Endodermal cell (in vitro differentiated cells): ENCODE data around the gene MYH16. TPM values are rescaled to one million over a fixed set of nuclear protein-coding genes. Genes with fewer than 3 reads are reported as not detected.
"Not testable (repeated sequence)": the region's sequence is repeated elsewhere in the genome, so short reads cannot be mapped to it uniquely, and the experiment has no call there.

Source experiments
- DNase-seq: peaks from one replicate; pipeline ENCODE4 v3.0.0-alpha.2; 2017
- H3K27ac ChIP-seq: 2 replicates; pipeline ENCODE4 v1.5.1; 2013; ENCODE audit warnings: mild to moderate bottlenecking, low read depth, low read length, moderate library complexity
- H3K27me3 ChIP-seq: 2 replicates; pipeline ENCODE4 v1.6.1; 2013; ENCODE audit warnings: mild to moderate bottlenecking, low read length, moderate library complexity; ENCODE audit not compliant: insufficient read depth, control insufficient read depth, poor library complexity, severe bottlenecking
- H3K36me3 ChIP-seq: 2 replicates; pipeline ENCODE4 v1.7.0; 2013; ENCODE audit warnings: mild to moderate bottlenecking, low read length, moderate library complexity; ENCODE audit not compliant: control insufficient read depth, insufficient read depth
- H3K4me1 ChIP-seq: one replicate; pipeline ENCODE4 v1.7.0; 2013; ENCODE audit warnings: low read length; ENCODE audit not compliant: control insufficient read depth, insufficient read depth
- H3K4me3 ChIP-seq: 2 replicates; pipeline ENCODE4 v1.5.1; 2013; ENCODE audit warnings: mild to moderate bottlenecking, low read length, moderate library complexity
- H3K9ac ChIP-seq: 2 replicates; pipeline ENCODE4 v1.6.1; 2013; ENCODE audit warnings: mild to moderate bottlenecking, low read length, moderate library complexity; ENCODE audit not compliant: poor library complexity, severe bottlenecking; ENCODE audit errors: extremely low read depth
- H3K9me3 ChIP-seq: 2 replicates; pipeline ENCODE4 v1.6.1; 2013; ENCODE audit warnings: mild to moderate bottlenecking, low read length, moderate library complexity; ENCODE audit not compliant: control insufficient read depth
- H3K27ac Mint-ChIP-seq: 2 replicates; pipeline ENCODE4 v1.8.0; 2020; ENCODE audit warnings: mixed read lengths
- H3K27me3 Mint-ChIP-seq: 2 replicates; pipeline ENCODE4 v1.8.0; 2021; ENCODE audit warnings: mild to moderate bottlenecking, mixed read lengths; ENCODE audit not compliant: insufficient read depth
- H3K36me3 Mint-ChIP-seq: 2 replicates; pipeline ENCODE4 v1.8.0; 2020; ENCODE audit warnings: low read depth, mixed read lengths
- H3K4me1 Mint-ChIP-seq: 2 replicates; pipeline ENCODE4 v1.8.0; 2020; ENCODE audit warnings: mixed read lengths
- H3K4me3 Mint-ChIP-seq: 2 replicates; pipeline ENCODE4 v1.8.0; 2020; ENCODE audit warnings: mild to moderate bottlenecking, moderate library complexity, mixed read lengths
- H3K9me3 Mint-ChIP-seq: 2 replicates; pipeline ENCODE4 v1.8.0; 2020; ENCODE audit warnings: mild to moderate bottlenecking, mixed read lengths
- CTCF ChIP-seq: fragments of 200-600 bp; sonication (generic); conservative IDR thresholded peaks from 2 replicates; pipeline ENCODE4 v1.5.0; 2021; ENCODE audit warnings: antibody characterized with exemption, mild to moderate bottlenecking
- WGBS, 2 experiments: methylation state at CpG; one replicate each; pipeline versions ENCODE4 v1.1.5 to v1.1.7; 2013; ENCODE audit warnings: missing lambda C conversion rate in 2 of 2, mixed read lengths in 1 of 2; ENCODE audit not compliant: insufficient coverage in 1 of 2, insufficient read length in 1 of 2; 5-methylcytosine and 5-hydroxymethylcytosine counted together
- total RNA-seq, 2 donors: library from RNA; stranded (reverse); fragmentation: NEBNext Ultra II Directional in 1 of 2; extraction: Animal tissue kit (Norgen Biotek cat#: 25700) in 1 of 2; gene quantifications; 2 replicates in 1 of 2; 3 replicates in 1 of 2; pipeline ENCODE4 v1.2.1, GENCODE V29; 2021

The MYH16 gene
- total RNA-seq, 2 donors from 2014 or later: not detected

- no peak for DNase-seq
- H3K4me1 ChIP-seq: peaks cover 4% of the 10 kb centered on the region
- WGBS, 2 experiments: 91% methylated on average over 1 of the region's 1 CpG; no CpG with 5 or more reads in 1 of the 2 experiments
- Mint-ChIP-seq H3K27me3 (no peaks in the 10 kb centered on the region), H3K36me3 (peaks cover 3% of the 10 kb centered on the region), H3K4me3 (no peak overlapping the region), H3K27ac (peak overlapping the region; percentile 52), H3K4me1 (peaks cover 11% of the 10 kb centered on the region), H3K9me3 (peaks cover 9% of the 10 kb centered on the region)
- no peak overlapping the region for H3K4me3 ChIP-seq
- no peak overlapping the region for H3K9ac ChIP-seq
- no peaks in the 10 kb centered on the region for H3K36me3 ChIP-seq
- H3K27ac ChIP-seq: no peak overlapping the region
- peaks cover 8% of the 10 kb centered on the region for H3K9me3 ChIP-seq
- peak; percentile 6 for TF ChIP-seq CTCF
- no peaks in the 10 kb centered on the region for H3K27me3 ChIP-seq
These were observed 40.5 kb downstream of the MYH16 start for GRCh38 chr7:99313204-99313573.

DNA sequence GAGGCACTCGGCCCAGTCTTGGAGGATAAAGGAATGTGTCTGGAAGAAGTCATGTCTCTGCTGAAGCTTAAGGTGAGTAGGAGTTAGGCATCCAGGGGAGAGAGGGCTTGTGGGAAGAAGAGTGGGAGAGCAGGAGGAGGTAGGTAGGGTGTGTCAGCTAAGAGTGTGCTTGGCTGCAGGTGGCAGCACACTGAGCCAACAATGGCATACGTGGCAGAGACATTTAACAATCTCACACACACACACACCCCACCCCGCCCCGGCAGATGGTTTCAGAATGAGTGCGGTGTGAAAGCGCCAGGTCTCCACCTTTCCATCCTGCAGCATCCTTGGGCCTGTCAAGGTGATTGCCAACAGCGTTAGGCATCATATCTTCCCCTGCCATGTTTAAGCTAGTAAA lies 41.9 kb downstream of the MYH16 start:
- no peaks in the 10 kb centered on the region for H3K27me3 ChIP-seq
- Mint-ChIP-seq H3K9me3 (peaks cover 8% of the 10 kb centered on the region), H3K36me3 (peaks cover 3% of the 10 kb centered on the region), H3K4me1 (peaks cover 14% of the 10 kb centered on the region), H3K27me3 (no peaks in the 10 kb centered on the region), H3K27ac (peak overlapping the region; percentile 11), H3K4me3 (no peak overlapping the region)
- no peak for TF ChIP-seq CTCF
- 92 to 94% methylated on average over 5 to 7 of the region's 7 CpGs for WGBS, 2 experiments
- no peak overlapping the region for H3K4me3 ChIP-seq
- H3K36me3 ChIP-seq: no peaks in the 10 kb centered on the region
- no peak overlapping the region for H3K27ac ChIP-seq
- no peak for DNase-seq
- peaks cover 8% of the 10 kb centered on the region for H3K9me3 ChIP-seq
- no peak overlapping the region for H3K9ac ChIP-seq
- peaks cover 4% of the 10 kb centered on the region for H3K4me1 ChIP-seq

GRCh38 chr7:99320371-99320770 lies 47.7 kb downstream of the MYH16 start:
- peak overlapping the region; percentile 42 for H3K27ac Mint-ChIP-seq

GRCh38 chr7:99322659-99323058 lies 50.0 kb downstream of the MYH16 start:
- not testable (repeated sequence) for H3K4me1 ChIP-seq, H3K9ac ChIP-seq, H3K9me3 Mint-ChIP-seq, H3K4me3 Mint-ChIP-seq, H3K36me3 Mint-ChIP-seq, H3K27ac ChIP-seq, H3K9me3 ChIP-seq, H3K4me3 ChIP-seq, DNase-seq, H3K36me3 ChIP-seq, H3K27ac Mint-ChIP-seq, H3K27me3 Mint-ChIP-seq, H3K27me3 ChIP-seq
- peaks cover 34% of the 10 kb centered on the region for H3K4me1 Mint-ChIP-seq
- 95 to 97% methylated on average over 6 of the region's 6 CpGs for WGBS, 2 experiments

More at GRCh38 chr7:99320371-99320770, 47.7 kb downstream of the MYH16 start:
- Histone ChIP-seq H3K36me3 (no peaks in the 10 kb centered on the region), H3K9ac (no peak overlapping the region), H3K9me3 (no peaks in the 10 kb centered on the region), H3K27me3 (no peaks in the 10 kb centered on the region), H3K27ac (no peak overlapping the region), H3K4me1 (peaks cover 6% of the 10 kb centered on the region), H3K4me3 (no peak overlapping the region)
- Mint-ChIP-seq H3K4me1 (peaks cover 30% of the 10 kb centered on the region), H3K36me3 (no peaks in the 10 kb centered on the region), H3K27me3 (no peaks in the 10 kb centered on the region), H3K9me3 (no peaks in the 10 kb centered on the region), H3K4me3 (no peak overlapping the region)
- TF ChIP-seq CTCF: no peak
- 46 to 51% methylated on average over 3 to 4 of the region's 4 CpGs for WGBS, 2 experiments
- DNase-seq: no peak
